Measurements from ENCODE around the gene C6orf62. TPM values are rescaled to one million over a fixed set of nuclear protein-coding genes. Genes with fewer than 3 reads are reported as not detected.
"Not testable (repeated sequence)": the region's sequence is repeated elsewhere in the genome, so short reads cannot be mapped to it uniquely, and the experiment has no call there.

The C6orf62 gene
- total and polyA plus RNA-seq, 9 donors: 65.9 to 94.5 (median 88.8) TPM

DNA sequence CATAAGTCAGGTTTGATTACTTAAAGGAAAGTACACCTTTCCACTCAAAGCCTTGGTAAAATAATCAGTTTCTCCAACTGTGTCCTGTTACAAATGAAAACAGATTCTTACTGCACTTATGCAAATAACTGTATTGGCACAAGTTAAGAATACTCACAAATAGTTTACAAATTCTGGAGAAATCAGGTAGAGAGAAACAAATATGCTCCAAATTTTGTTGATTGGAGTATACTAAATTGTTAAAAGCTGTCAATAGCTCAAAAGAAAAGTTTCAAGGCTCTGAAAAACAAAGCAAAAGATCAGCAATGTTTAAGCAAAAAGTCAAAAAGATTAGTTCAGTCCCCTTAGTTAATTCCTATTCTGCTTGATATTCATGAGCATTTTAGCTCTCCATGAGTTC is 48.5 kb downstream of the C6orf62 start:
- H3K27me3 ChIP-seq (ENCODE audit: control insufficient read depth, insufficient read depth, low read length); H3K36me3 ChIP-seq (ENCODE audit: control insufficient read depth, insufficient read depth, low read length); H3K27ac ChIP-seq (ENCODE audit: low read length); H3K4me3 ChIP-seq (ENCODE audit: low read length); H3K4me1 ChIP-seq (ENCODE audit: control insufficient read depth, insufficient read depth, low read length); DNase-seq: not testable (repeated sequence)
- peaks cover 16% of the 10 kb centered on the region for H3K9me3 ChIP-seq (replicated peaks; ENCODE audit: control insufficient read depth, low read depth, low read length)

DNA sequence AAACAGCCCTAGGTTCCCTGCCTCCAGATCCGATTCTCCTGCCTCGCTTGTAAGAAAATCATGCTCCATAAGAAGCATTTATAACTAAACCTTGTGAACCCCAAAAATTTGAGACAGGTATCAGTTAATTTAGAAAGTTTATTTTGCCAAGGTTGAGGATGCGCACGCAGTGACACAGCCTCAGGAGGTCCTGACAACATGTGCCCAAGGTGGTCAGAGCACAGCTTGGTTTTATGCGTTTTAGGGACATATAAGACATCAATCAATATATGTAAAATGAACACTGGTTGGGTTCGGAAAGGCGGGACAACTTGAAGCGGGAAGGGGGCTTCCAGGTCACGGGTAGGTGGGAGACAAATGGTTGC is 50.0 kb downstream of the C6orf62 start:
- Histone ChIP-seq H3K9me3 (replicated peaks; ENCODE audit: control insufficient read depth, low read depth, low read length) (peaks cover 11% of the 10 kb centered on the region), H3K4me3 (ENCODE audit: low read length) (no peak overlapping the region), H3K27me3 (ENCODE audit: control insufficient read depth, insufficient read depth, low read length) (no peaks in the 10 kb centered on the region), H3K36me3 (ENCODE audit: control insufficient read depth, insufficient read depth, low read length) (no peaks in the 10 kb centered on the region), H3K27ac (ENCODE audit: low read length) (no peak overlapping the region), H3K4me1 (ENCODE audit: control insufficient read depth, insufficient read depth, low read length) (peaks cover 11% of the 10 kb centered on the region)
- DNase-seq: no peak
- WGBS (ENCODE audit: insufficient coverage): no CpG with 5 or more reads among the region's 9 CpGs

DNA sequence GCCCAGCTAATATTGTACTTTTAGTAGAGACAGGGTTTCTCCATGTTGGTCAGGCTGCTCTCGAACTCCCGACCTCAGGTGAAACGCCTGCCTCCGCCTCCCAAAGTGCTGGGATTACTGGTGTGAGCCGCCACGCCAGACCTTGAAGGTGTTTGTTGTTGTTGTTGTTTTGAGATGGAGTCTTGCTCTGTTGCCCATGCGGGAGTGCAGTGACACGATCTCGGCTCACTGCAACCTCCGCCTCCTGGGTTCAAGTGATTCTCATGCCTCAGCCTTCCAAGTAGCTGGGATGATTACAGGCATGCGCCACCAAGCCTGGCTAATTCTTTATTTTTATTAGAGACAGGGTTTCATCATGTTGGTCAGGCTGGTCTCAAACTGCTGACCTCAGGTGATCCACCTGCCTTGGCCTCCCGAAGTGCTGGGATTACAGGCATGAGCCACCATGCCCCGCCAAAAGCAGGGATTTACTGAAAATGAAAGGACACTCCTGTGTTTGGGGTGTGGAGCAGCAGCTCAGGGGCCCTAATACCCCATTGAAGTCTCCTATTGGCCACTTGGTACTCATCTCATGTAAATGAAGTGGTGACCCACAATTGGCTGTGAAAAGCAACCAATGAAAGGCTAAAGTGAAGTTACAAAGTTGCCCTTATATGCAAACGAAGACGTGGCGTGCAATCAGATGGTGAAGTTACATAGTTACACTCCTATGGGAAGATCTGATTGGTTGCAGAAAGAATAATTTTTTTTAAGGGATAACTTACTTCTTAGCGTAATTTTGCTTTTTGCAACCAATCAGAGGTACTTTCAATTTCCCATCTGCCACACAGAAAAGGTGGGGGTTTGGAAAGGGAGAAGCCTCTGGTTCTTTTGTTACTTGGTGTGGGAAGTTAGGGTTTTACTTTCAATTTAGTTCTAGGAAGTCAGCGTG is 50.6 kb downstream of the C6orf62 start:
- not testable (repeated sequence) for H3K9me3 ChIP-seq (replicated peaks; ENCODE audit: control insufficient read depth, low read depth, low read length); H3K27ac ChIP-seq (ENCODE audit: low read length); H3K27me3 ChIP-seq (ENCODE audit: control insufficient read depth, insufficient read depth, low read length); H3K36me3 ChIP-seq (ENCODE audit: control insufficient read depth, insufficient read depth, low read length); H3K4me3 ChIP-seq (ENCODE audit: low read length); DNase-seq
- H3K4me1 ChIP-seq (ENCODE audit: control insufficient read depth, insufficient read depth, low read length): peaks cover 11% of the 10 kb centered on the region
- WGBS (ENCODE audit: insufficient coverage): 97% methylated on average over 10 of the region's 18 CpGs

DNA sequence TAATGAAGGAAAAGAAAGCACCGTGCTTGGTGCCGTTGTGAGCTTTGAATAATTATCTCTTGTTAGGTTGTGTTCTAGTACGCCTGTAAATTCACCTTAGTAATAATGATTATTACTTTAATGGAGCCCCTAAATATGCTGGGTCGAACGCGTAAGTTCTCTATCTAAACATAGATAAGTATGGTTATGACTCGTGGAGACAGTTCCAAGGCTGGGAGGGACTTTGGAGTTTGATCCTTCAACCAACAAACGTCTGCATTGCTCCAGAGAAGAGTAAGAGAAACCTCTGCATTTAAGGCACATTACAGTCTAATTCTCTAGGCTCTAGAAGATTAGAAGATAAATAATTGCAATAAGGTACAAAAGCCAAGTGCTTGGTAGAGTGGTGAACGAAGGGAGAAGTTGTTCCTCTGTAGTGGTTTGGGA is 51.6 kb downstream of the C6orf62 start:
- H3K36me3 ChIP-seq (ENCODE audit: control insufficient read depth, insufficient read depth, low read length): peaks cover 11% of the 10 kb centered on the region
- peak; percentile 42 for DNase-seq
- WGBS (ENCODE audit: insufficient coverage): 38% methylated on average over 1 of the region's 9 CpGs
- H3K9me3 ChIP-seq (replicated peaks; ENCODE audit: control insufficient read depth, low read depth, low read length): peaks cover 7% of the 10 kb centered on the region
- peak overlapping the region; percentile 95 for H3K27ac ChIP-seq (ENCODE audit: low read length)
- peaks cover 11% of the 10 kb centered on the region for H3K4me1 ChIP-seq (ENCODE audit: control insufficient read depth, insufficient read depth, low read length)
- peak overlapping the region; percentile 90 for H3K4me3 ChIP-seq (ENCODE audit: low read length)
- H3K27me3 ChIP-seq (ENCODE audit: control insufficient read depth, insufficient read depth, low read length): no peaks in the 10 kb centered on the region

DNA sequence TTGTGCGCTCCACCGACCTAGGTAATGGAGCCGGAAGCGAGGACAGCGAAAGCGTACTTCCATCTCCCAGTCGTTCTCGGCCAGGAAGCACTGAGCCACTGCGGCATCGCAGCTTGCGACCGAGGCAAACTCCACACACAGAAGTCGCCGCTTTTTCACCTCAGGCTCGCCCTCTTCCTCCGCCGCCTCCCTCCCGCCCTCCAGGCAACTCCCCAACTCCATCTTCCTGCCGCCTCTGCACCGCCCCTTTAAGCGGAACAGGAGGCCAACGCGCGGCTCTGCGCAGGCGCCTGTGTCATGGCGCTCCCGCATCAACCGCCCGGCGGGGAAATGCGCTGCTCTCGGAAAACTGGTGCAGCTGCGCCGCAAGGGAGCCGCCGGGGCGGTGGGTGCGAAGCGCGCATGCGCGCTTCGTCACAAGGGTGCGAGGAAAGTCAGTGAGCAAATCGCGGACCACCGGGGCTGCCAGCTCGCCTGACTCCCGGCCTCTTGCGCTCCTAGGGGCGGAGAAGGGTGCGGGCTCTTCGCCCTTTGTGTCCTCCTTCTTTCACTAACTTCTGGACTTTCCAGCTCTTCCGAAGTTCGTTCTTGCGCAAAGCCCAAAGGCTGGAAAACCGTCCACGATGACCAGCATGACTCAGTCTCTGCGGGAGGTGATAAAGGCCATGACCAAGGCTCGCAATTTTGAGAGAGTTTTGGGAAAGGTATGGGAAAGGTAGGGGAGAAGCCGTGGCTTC is 52.1 kb downstream of the C6orf62 start, which contains the start of the genes ACOT13 and TDP2:
Gene ACOT13 (plus strand): TSS at position 437 of the 737 bp plus-strand sequence. CDS start 187 bp downstream, at position 624.
Gene TDP2 (minus strand): TSS at position 259 of the 737 bp plus-strand sequence. CDS start 37 bp downstream, at position 222.
- Histone ChIP-seq H3K9me3 (replicated peaks; ENCODE audit: control insufficient read depth, low read depth, low read length) (peaks cover 5% of the 10 kb centered on the region), H3K4me3 (ENCODE audit: low read length) (peak within 1 kb of the TSS; percentile 90), H3K27me3 (ENCODE audit: control insufficient read depth, insufficient read depth, low read length) (no peaks in the 10 kb centered on the region), H3K4me1 (ENCODE audit: control insufficient read depth, insufficient read depth, low read length) (peaks cover 11% of the 10 kb centered on the region), H3K27ac (ENCODE audit: low read length) (peak within 1 kb of the TSS; percentile 95), H3K36me3 (ENCODE audit: control insufficient read depth, insufficient read depth, low read length) (peaks cover 13% of the 10 kb centered on the region)
- under 1% methylated on average over 56 of the region's 62 CpGs for WGBS (ENCODE audit: insufficient coverage)
- DNase-seq: peak; percentile 99

DNA sequence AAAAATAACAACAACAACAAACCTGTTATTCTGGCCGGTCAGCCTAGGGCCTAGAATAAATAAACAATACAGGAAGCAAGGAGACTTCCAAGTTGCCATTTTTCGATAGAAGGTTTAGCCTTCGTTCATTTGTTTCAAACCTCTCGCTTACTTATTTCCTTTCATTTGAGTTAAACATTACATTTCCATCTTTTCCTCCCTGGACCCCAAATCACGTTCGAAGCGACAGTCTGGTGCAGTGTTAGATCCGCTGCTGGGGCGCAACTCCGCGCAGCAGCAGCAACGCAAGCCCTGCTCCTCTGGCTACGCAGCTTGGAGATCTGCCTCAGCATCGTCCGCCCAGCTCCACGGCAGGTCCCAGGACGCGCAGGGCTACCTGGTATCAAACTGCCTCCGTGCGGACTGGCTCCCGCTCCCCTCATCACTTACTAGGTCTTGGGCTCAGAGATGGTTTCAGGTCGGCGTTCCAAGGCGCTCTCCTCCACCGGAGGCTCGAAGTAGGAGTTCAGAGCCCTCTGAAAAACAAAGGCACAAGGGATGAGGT is 52.8 kb downstream of the C6orf62 start:
- H3K4me1 ChIP-seq (ENCODE audit: control insufficient read depth, insufficient read depth, low read length): peaks cover 11% of the 10 kb centered on the region
- H3K4me3 ChIP-seq (ENCODE audit: low read length): peak overlapping the region; percentile 90
- peaks cover 13% of the 10 kb centered on the region for H3K36me3 ChIP-seq (ENCODE audit: control insufficient read depth, insufficient read depth, low read length)
- H3K27ac ChIP-seq (ENCODE audit: low read length): peak overlapping the region; percentile 92
- under 1% methylated on average over 25 of the region's 26 CpGs for WGBS (ENCODE audit: insufficient coverage)
- no peak for DNase-seq
- peaks cover 5% of the 10 kb centered on the region for H3K9me3 ChIP-seq (replicated peaks; ENCODE audit: control insufficient read depth, low read depth, low read length)
- H3K27me3 ChIP-seq (ENCODE audit: control insufficient read depth, insufficient read depth, low read length): no peaks in the 10 kb centered on the region

DNA sequence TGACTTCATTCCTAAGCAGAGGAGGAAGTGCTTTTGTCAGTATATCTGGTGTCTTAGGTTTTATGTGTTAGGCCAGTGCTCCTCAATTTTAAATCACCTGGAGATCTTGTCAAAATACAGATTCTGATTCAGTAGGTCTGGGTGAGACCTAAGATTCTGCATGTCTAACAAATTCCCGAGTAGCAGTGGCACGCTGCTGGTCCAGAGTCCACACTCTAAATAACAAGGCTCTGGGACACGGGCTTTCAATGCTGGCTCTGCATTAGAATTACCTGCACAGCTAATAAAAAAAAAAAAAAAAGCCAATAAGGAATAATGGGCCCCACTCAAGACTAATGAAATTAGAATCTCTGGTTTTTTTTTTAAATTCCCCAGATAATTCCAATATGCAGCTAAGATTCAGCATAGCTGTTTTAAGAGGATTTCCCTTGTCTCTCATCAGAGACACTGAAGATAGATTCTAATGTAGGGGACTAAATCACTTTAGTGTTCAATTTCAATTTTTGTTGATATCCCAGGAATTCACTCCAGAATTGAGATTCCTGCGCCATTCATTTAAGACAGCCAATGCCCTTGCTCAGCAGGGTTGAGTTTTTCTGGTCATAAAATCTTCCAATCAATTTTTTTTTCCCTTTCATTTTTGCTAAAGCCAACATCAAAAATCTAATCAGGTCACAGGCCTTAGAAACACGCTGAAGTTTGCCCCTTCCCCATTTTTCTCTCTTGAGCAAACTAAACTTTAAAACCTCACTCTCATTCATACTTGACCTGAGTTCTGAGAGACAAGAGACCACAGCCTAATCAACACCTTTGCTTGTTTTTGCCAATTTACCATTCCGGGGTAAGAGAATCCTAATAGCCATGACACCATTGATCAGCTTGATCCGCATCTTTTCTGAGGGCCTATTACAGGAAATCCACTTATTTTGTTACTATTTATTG is 54.6 kb downstream of the C6orf62 start:
- 100% methylated on average over 2 of the region's 7 CpGs for WGBS (ENCODE audit: insufficient coverage)
- no peak for DNase-seq
- Histone ChIP-seq H3K4me1 (ENCODE audit: control insufficient read depth, insufficient read depth, low read length) (peaks cover 11% of the 10 kb centered on the region), H3K27ac (ENCODE audit: low read length) (no peak overlapping the region), H3K9me3 (replicated peaks; ENCODE audit: control insufficient read depth, low read depth, low read length) (no peaks in the 10 kb centered on the region), H3K27me3 (ENCODE audit: control insufficient read depth, insufficient read depth, low read length) (no peaks in the 10 kb centered on the region), H3K4me3 (ENCODE audit: low read length) (no peak overlapping the region), H3K36me3 (ENCODE audit: control insufficient read depth, insufficient read depth, low read length) (peaks cover 13% of the 10 kb centered on the region)

DNA sequence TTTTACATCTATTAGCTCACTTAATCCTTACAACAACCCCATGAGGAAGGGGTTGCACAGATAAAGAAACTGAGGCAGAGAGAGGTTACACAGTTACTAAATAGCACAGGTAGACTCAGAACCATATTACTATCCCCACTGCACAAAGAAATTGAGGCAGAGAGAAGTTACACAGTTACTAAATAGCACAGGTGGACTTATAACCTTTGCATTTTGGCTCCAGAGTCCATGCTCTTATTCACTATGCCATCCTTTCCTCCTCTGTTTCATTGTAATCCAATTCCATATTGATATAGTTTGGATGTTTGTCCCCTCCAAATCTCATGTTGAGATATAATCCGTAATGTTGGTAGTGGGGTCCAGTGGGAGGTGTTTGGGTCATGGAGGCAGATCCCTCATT is 55.8 kb downstream of the C6orf62 start:
- Histone ChIP-seq H3K9me3 (replicated peaks; ENCODE audit: control insufficient read depth, low read depth, low read length) (no peaks in the 10 kb centered on the region), H3K36me3 (ENCODE audit: control insufficient read depth, insufficient read depth, low read length) (peaks cover 19% of the 10 kb centered on the region), H3K4me3 (ENCODE audit: low read length) (no peak overlapping the region), H3K27me3 (ENCODE audit: control insufficient read depth, insufficient read depth, low read length) (no peaks in the 10 kb centered on the region), H3K27ac (ENCODE audit: low read length) (no peak overlapping the region), H3K4me1 (ENCODE audit: control insufficient read depth, insufficient read depth, low read length) (peaks cover 11% of the 10 kb centered on the region)
- no peak for DNase-seq
- WGBS (ENCODE audit: insufficient coverage): 100% methylated on average over 1 of the region's 1 CpG

DNA sequence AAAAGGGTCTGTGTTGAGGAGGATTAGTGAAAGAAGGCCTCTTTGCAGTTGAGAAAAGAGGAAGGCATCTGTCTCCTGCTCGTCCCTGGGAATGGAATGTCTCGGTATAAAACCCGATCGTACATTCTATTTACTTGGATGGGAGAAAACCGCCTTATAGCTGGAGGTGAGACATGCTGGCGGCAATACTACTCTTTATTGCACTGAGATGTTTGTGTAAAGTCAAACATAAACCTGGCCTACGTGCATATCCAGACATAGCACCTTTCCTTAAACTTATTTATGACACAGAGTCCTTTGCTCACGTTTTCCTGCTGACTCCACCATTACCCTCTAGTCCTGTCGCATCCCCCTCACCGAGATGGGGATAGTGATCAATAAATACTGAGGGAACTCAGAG is 56.7 kb downstream of the C6orf62 start:
- Histone ChIP-seq H3K4me3 (ENCODE audit: low read length) (no peak overlapping the region), H3K9me3 (replicated peaks; ENCODE audit: control insufficient read depth, low read depth, low read length) (no peaks in the 10 kb centered on the region), H3K4me1 (ENCODE audit: control insufficient read depth, insufficient read depth, low read length) (peaks cover 6% of the 10 kb centered on the region), H3K27ac (ENCODE audit: low read length) (no peak overlapping the region), H3K36me3 (ENCODE audit: control insufficient read depth, insufficient read depth, low read length) (peaks cover 19% of the 10 kb centered on the region), H3K27me3 (ENCODE audit: control insufficient read depth, insufficient read depth, low read length) (no peaks in the 10 kb centered on the region)
- WGBS (ENCODE audit: insufficient coverage): 96% methylated on average over 5 of the region's 10 CpGs
- DNase-seq: no peak

Measured in muscle of leg (tissue), 11 donors.